GM06990 (cell line): ENCODE results near the gene PCDHB2.
"Not testable (repeated sequence)": the region's sequence is repeated elsewhere in the genome, so short reads cannot be mapped to it uniquely, and the experiment has no call there.

Experiments used
- DNase-seq: peaks from one replicate; pipeline ENCODE4 v3.0.0-alpha.2; 2011; ENCODE audit not compliant: insufficient read length; ENCODE audit errors: extremely low read depth
- H3K27me3 ChIP-seq: replicated peaks from 2 replicates; pipeline ENCODE4 v1.6.0; 2011; ENCODE audit warnings: low read length; ENCODE audit not compliant: control insufficient read depth, insufficient read depth
- H3K36me3 ChIP-seq: 2 replicates; pipeline ENCODE4 v1.5.1; 2011; ENCODE audit warnings: low read length; ENCODE audit not compliant: control insufficient read depth, insufficient read depth
- H3K4me3 ChIP-seq: replicated peaks from 2 replicates; pipeline ENCODE4 v1.5.1; 2011; ENCODE audit warnings: low read depth, mild to moderate bottlenecking, control low read depth, low read length
- TF ChIP-seq, protein P1 (sequence below): IDR thresholded peaks from 2 replicates; pipeline ENCODE4 v1.5.1; 2011; ENCODE audit warnings: low read length, control low read depth, mild to moderate bottlenecking, inconsistent platforms; ENCODE audit not compliant: insufficient read depth, poor library complexity, severe bottlenecking

The PCDHB2 gene

DNA sequence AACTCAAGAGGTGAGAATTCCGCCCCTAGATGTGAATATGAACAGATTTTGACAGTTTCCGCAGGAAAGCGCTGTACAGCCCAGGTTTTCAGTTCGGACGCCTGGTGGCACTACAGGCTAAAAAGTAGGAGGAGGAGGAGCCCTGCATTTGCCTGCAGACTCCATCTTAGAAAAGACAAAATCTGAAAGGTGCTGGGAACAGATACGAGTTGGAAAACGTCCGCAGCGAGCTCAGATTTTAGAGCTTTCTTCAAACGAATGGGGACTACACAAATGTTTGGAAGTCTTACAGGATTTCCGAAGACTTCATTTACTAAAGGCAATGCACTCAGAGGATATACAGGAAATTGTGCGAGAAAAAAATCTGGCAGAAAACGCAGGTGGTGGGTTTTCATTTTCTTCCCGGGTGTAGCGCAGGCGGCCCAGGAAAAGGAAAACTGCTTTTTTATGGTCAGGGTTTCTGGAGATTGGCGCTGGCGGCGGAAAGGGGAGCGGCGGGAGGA, 9.9 kb upstream of the PCDHB2 start:
- Histone ChIP-seq H3K36me3 (no peaks in the 10 kb centered on the region), H3K27me3 (no peaks in the 10 kb centered on the region), H3K4me3 (no peak overlapping the region)
- TF ChIP-seq, protein P1, sequence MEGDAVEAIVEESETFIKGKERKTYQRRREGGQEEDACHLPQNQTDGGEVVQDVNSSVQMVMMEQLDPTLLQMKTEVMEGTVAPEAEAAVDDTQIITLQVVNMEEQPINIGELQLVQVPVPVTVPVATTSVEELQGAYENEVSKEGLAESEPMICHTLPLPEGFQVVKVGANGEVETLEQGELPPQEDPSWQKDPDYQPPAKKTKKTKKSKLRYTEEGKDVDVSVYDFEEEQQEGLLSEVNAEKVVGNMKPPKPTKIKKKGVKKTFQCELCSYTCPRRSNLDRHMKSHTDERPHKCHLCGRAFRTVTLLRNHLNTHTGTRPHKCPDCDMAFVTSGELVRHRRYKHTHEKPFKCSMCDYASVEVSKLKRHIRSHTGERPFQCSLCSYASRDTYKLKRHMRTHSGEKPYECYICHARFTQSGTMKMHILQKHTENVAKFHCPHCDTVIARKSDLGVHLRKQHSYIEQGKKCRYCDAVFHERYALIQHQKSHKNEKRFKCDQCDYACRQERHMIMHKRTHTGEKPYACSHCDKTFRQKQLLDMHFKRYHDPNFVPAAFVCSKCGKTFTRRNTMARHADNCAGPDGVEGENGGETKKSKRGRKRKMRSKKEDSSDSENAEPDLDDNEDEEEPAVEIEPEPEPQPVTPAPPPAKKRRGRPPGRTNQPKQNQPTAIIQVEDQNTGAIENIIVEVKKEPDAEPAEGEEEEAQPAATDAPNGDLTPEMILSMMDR, result no peak
- no peak for DNase-seq

DNA sequence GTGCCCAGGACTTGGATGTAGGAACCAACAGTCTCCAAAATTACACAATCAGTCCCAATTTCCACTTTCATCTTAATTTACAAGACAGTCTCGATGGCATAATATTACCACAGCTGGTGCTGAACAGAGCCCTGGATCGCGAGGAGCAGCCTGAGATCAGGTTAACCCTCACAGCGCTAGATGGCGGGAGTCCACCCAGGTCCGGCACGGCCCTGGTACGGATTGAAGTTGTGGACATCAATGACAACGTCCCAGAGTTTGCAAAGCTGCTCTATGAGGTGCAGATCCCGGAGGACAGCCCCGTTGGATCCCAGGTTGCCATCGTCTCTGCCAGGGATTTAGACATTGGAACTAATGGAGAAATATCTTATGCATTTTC, 837 bp downstream of the PCDHB2 start:
- no peaks in the 10 kb centered on the region for H3K27me3 ChIP-seq
- TF ChIP-seq, protein P1, result no peak
- H3K36me3 ChIP-seq, result no peaks in the 10 kb centered on the region
- no peak overlapping the region for H3K4me3 ChIP-seq
- no peak for DNase-seq

DNA sequence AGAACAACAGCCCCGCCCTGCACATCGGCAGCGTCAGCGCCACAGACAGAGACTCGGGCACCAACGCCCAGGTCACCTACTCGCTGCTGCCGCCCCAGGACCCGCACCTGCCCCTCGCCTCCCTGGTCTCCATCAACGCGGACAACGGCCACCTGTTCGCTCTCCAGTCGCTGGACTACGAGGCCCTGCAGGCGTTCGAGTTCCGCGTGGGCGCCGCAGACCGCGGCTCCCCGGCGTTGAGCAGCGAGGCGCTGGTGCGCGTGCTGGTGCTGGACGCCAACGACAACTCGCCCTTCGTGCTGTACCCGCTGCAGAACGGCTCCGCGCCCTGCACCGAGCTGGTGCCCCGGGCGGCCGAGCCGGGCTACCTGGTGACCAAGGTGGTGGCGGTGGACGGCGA, 1.8 kb downstream of the PCDHB2 start:
- H3K27me3 ChIP-seq, DNase-seq, H3K36me3 ChIP-seq, H3K4me3 ChIP-seq: not testable (repeated sequence)

DNA sequence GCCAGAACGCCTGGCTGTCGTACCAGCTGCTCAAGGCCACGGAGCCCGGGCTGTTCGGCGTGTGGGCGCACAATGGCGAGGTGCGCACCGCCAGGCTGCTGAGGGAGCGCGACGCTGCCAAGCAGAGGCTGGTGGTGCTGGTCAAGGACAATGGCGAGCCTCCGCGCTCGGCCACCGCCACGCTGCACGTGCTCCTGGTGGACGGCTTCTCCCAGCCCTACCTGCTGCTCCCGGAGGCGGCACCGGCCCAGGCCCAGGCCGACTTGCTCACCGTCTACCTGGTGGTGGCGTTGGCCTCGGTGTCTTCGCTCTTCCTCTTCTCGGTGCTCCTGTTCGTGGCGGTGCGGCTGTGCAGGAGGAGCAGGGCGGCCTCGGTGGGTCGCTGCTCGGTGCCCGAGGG, 2.2 kb downstream of the PCDHB2 start:
- not testable (repeated sequence) for DNase-seq, H3K4me3 ChIP-seq, H3K36me3 ChIP-seq, H3K27me3 ChIP-seq

DNA sequence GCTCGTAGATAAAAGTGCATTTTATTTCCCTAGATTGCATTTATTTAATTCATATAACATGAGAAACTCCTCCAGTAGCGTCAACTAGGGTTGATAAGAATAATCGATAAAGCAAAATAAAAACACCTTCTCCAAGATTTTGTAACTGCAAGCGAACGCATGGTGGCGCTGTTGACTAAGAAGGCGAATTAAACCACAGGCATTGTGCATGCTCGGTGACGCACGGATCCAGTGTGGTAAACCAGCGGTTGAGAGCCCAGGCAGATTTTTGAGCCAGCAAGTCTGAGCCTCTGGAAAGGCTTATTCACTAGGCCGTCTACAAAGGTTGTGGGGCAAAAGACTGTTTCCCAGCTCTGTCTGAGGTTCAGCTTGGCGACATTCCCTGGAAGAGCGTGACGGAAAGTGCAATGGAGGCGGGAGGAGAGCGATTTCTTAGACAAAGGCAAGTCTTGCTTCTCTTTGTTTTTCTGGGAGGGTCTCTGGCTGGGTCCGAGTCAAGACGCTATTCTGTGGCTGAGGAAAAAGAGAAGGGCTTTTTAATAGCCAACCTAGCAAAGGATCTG, 5.9 kb downstream of the PCDHB2 start, which contains the start of gene PCDHB3:
Gene PCDHB3 (plus strand): TSS at position 231 of the 563 bp plus-strand sequence. CDS start 177 bp downstream, at position 408.
- Histone ChIP-seq H3K27me3 (no peaks in the 10 kb centered on the region), H3K36me3 (no peaks in the 10 kb centered on the region), H3K4me3 (no peak within 1 kb of the TSS)
- no peak for DNase-seq
- TF ChIP-seq, protein P1, result no peak

DNA sequence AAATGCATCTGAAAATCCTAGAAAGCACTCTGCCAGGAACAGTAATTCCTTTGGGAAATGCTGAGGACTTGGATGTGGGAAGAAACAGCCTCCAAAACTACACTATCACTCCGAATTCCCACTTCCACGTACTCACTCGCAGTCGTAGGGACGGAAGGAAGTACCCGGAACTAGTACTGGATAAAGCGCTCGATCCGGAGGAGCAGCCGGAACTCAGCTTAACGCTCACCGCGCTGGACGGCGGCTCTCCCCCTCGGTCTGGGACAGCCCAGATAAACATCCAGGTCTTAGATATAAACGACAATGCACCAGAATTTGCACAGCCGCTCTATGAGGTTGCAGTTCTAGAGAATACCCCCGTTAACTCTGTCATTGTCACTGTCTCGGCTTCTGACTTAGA, 6.6 kb downstream of the PCDHB2 start:
- Histone ChIP-seq H3K27me3 (no peaks in the 10 kb centered on the region), H3K4me3 (no peak overlapping the region), H3K36me3 (no peaks in the 10 kb centered on the region)
- no peak for DNase-seq
- TF ChIP-seq, protein P1, result no peak

DNA sequence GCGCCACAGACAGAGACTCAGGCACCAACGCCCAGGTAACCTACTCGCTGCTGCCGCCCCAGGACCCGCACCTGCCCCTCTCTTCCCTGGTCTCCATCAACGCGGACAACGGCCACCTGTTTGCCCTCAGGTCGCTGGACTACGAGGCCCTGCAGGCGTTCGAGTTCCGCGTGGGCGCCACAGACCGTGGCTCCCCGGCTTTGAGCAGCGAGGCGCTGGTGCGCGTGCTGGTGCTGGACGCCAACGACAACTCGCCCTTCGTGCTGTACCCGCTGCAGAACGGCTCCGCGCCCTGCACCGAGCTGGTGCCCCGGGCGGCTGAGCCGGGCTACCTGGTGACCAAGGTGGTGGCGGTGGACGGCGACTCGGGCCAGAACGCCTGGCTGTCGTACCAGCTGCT, 7.7 kb downstream of the PCDHB2 start:
- H3K4me3 ChIP-seq, DNase-seq, H3K27me3 ChIP-seq, H3K36me3 ChIP-seq: not testable (repeated sequence)

DNA sequence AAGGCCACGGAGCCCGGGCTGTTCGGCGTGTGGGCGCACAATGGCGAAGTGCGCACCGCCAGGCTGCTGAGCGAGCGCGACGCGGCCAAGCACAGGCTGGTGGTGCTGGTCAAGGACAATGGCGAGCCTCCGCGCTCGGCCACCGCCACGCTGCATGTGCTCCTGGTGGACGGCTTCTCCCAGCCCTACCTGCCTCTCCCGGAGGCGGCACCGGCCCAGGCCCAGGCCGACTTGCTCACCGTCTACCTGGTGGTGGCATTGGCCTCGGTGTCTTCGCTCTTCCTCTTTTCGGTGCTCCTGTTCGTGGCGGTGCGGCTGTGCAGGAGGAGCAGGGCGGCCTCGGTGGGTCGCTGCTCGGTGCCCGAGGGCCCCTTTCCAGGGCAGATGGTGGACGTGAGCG, 8.1 kb downstream of the PCDHB2 start:
- H3K36me3 ChIP-seq, DNase-seq, H3K27me3 ChIP-seq, H3K4me3 ChIP-seq: not testable (repeated sequence)
